GM20431 (cell line): Measurements from ENCODE around the gene LRPAP1.
"Not testable (repeated sequence)": the region's sequence is repeated elsewhere in the genome, so short reads cannot be mapped to it uniquely, and the experiment has no call there.

ENCODE experiments used
- in situ Hi-C: fragments of 300-500 bp; cut with MseI, MboI; formaldehyde crosslinking; loops from one replicate; pipeline ENCODE4 v1.15.0; 2020; ENCODE audit warnings: low sequenced_read_pairs; ENCODE audit not compliant: unreplicated experiment

Gene LRPAP1

DNA sequence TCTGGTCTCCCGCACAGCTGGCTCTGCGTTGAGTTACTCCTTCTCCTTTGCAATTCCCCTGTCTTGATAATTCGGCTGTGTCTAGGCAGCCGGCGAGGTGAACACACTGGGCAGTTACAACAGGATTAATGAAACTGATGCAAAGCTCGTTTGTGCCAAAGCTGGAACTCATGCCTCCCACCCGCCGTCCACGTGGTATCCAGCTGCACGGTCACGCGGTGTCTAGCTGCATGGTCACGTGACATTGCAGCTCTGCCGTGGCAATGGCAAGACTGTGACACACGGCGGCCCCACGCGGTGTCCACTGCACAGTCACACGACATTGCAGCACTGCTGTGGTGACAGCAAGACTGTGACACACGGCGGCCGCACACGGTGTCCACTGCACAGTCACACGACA lies 31.2 kb upstream of the LRPAP1 start:
- in situ Hi-C loops = no loop called here

DNA sequence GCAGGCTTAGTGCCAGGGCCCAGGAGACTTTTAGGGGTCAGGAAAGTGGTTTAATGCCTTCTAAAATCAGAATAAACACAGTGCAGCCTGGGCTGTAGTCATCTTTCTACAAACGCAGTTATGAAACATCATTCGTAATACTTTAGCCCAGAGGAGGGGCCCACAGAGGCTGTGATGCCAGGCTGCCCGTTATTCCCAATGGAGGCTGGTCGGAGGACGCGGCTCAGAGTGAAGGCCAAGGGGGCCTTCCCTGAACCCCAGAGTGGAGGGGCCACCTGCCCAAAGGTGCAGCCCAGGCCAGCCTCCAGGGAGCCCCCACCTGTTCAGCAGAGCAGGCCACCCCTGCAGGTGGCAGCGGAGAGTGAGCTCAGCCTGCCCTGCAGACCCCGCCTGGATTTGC lies 29.9 kb upstream of the LRPAP1 start:
- in situ Hi-C loops = not testable (repeated sequence)

DNA sequence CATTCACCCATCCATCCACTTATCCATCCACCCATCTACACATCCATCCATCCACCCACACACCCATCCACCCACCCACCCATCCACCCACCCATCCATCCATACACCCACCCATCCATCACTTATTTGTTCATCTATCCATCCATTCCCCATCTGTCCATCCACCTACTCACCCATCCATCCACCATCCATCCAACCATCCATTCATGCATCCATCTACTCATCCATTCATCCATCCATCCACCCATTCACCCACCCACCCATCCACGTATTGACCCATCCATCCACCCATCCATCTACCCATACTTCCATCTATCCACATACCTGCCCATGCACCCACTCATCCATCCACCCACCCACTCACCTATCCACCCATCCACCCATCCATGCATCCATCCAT lies 28.2 kb upstream of the LRPAP1 start:
- in situ Hi-C loops = not testable (repeated sequence)

DNA sequence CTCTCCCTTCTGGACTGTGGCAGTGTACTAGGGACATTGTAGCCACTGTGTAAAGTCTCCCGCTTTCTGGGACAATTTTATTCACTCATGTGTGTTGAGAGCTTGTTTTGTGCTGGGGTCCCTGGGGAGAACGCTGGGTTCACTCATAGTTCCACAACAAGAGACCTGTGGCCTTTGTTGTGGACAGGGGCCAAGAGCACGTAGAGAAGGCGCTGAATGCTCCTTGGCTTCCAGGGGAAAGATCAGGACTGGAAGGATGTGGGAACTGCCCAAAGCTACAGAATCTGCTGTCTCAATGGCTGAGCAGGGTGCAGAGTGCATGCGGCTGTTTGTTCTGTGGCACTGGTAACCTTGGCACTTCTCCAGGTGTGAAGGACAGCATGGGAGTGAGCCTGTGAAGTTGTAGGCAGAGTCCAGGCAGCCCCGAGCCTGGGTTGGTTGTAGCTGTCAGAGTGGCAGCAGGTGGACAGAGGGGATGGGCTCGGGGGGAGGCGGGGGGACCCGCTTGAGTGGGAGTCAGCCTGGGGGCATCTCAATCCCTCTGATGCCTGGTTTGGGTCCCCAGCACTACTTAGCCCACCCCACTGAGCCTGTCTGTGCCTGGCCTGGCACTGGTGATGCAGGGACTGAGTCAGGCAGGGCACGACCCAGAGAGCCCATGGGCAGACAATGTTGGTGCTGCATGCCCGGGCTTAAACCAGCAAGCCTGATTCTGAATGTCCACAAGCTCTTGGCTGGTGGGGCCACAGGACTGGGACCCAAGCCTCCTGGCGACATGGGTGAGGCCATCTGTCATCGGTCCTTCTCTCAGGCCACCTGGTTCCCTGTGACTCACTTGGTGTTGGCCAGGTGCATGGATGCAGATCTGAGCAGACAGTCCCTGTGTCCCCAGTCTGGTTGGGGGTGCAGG lies 27.4 kb upstream of the LRPAP1 start:
- in situ Hi-C loops = not testable (repeated sequence)

DNA sequence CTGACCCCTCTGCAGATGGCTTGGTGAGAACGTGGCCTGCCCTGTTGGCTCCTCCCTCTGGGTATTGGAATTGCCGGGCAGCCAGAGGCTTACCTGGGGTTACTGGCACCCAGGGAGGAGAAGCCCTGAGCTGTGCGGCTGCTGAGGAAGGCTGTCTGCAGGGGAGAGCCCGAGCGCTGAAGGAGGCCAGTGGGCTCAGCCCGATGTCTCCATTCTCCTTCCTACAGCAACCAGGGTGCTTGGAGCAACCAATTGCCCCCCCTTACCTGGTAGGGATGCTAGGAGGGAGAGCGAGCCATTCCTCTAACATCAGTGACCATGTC lies 26.3 kb upstream of the LRPAP1 start:
- in situ Hi-C loops = not testable (repeated sequence)

DNA sequence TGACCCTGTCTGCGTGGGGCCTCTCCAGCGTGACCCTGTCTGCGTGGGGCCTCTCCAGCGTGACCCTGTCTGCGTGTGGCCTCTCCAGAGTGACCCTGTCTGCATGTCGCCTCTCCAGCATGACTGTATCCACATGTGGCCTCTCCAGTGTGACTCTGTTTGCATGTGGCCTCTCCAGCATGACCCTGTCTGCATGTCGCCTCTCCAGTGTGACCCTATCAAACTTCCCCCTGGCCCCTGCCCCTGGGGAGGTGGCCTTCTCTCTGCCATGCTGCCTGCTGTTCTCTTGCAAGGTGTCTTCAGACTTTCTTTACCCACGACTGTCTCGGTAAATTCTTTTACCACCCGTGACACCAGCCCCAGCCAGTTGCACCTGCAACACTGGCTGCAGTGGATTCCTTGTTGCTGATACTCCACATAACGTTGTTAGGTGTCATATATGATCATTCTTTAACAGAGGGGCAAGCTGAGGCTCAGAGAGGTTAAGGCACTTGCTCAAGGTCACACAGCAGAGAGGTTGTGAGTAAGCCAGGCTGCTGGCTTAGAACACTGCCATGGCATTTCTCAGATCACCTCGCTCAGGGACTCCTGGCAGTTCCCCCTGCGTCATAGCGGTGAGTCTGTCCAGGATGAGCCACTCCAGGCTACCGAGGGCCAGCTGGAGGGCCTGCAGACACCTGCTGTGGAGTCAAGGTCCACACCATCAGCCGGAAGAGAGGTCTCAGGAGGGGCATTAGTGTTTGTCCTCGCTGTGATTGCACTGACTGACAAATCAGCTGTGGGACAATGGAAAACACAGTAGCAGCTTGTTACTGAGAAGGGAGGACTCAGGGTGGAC lies 25.7 kb upstream of the LRPAP1 start:
- in situ Hi-C loops = not testable (repeated sequence)

DNA sequence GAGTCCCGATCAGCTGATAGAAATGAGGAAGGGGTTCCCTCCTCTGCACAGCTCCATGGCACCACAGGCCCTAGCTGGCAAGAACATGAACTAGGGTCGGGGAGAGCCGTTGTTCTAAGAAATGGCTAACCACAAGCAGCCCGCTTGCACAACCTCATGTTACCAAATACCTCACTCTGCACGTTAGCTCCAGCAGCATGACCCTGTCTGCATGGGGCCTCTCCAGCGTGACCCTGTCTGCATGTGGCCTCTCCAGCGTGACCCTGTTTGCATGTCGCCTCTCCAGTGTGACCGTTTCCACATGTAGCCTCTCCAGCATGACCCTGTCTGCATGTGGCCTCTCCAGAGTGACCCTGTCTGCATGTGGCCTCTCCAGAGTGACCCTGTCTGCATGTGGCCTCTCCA lies 24.9 kb upstream of the LRPAP1 start:
- in situ Hi-C loops = not testable (repeated sequence)

DNA sequence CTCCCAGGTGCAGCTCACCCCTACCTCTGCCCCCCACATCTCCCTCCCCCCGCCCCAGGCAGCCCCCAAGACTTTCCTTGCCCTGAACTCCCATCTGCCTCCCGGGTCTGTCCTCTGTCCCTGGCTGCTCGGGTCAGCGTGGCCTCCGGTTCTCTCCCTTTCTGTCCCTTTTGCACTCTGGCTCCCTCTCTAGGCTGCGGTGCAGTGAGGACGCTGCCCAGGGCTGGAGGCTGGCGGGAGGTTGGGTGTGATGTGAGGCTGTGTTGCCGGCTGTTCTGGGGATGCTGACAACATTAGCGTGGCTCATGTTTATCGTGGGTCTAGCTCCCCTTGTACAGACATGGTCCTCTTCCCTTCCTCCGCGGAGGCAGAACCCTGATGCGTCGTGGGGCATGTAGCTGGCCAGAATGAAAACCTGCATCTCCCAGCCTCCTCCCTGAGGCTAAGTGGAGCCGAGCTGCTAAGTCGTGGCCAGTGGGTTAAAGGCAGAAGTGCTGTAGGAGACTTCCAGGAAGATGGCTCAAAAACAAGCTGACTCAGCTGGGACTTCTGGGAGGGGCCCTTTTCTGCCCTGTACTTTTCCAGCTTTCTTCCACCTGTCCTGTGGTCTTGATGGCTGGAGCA lies 24.1 kb upstream of the LRPAP1 start:
- in situ Hi-C loops = not testable (repeated sequence)

DNA sequence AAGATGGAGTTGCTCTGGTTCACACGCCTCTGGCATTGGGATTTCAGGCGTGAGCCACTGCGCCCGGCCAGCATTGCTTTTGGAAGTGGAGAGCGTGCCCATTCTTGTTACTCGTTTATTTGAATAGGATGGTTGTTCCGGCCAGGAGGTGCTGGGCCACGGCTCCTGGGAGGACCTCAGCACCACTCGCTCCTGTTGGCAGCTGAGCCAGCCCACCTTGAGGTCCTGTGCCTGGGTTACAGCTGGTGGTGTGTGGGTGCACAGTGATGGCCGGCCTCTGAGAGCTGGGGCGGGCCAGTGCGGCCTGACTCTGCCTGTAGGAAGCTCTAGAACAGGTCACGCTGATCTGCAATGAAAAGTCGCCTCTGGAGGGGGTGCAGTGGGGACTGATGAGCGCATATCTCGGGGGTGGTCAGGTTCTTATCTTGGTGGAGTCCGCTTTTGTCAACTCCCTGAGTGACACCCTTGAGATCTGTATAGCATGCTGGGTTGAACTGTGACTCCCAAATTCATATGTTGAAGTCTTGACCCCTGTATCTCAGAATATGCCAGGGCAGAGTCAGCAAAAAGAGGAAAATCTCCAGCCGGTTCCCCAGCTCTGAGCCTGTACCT lies 23.3 kb upstream of the LRPAP1 start:
- in situ Hi-C loops = not testable (repeated sequence)

DNA sequence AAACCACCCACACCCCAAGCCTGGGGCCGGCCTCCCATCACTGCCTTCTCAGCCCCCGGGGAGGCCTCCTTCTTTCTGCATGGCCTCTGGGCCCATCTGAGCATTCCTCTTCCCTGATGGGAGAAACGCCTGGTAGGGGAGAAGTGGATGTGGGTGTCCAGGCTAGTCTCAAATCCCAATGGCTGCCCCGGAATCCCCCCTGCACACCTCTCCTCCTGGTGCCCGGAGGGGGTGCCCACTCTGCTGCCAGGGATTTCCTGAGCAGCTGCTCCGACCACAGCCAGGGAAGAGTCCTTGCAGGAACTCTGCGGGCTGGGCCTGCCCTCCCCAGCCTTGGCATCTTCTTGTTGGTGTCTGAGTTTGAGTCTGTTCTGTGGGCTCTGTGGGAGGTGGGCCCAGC lies 19.1 kb upstream of the LRPAP1 start:
- in situ Hi-C loops = not testable (repeated sequence)

DNA sequence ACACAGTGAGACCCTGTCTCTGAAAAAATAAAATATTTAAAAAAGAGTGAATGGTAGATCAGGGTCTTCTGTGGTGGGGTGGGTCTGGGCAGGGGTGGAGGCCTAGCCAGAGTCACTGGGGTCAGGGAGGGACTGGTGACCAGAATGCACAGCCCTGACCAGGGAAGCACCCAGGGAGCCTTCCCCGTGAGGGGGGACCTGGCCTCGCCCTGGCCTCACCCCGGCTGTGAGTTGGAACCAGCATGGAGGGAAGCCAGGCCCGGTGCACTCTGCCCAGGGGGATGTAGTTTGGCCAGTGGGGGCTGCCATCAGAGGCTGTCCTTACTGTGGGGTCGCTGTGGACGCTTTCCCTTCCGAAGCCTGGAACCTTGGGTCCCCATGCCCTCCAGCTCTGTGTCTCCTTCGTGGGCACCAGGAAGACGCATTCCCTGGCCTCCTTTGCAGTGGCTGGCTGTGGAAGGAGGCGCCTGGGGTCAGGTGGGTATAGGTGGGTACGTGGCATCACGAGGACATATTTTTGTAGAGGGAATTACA lies 18.6 kb upstream of the LRPAP1 start:
- in situ Hi-C loops = not testable (repeated sequence)

DNA sequence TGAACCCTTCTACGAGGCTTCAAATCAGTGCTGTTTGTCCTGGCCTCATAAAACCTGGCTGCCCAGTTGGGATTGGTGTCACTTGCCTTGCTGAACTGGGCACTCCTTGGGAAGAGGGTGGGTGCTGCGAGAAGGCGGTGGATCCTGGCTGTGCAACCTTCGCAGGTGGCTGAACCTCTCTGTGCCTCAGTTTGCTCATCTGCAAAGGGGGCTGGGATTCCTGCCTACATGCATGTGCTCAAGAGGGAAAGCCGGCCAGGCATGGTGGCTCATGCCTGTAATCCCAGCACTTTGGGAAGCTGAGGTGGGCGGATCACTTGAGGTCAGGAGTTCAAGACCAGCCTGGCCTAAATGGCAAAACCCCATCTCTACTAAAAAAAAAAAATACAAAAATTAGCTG lies 17.8 kb upstream of the LRPAP1 start:
- in situ Hi-C loops = not testable (repeated sequence)

DNA sequence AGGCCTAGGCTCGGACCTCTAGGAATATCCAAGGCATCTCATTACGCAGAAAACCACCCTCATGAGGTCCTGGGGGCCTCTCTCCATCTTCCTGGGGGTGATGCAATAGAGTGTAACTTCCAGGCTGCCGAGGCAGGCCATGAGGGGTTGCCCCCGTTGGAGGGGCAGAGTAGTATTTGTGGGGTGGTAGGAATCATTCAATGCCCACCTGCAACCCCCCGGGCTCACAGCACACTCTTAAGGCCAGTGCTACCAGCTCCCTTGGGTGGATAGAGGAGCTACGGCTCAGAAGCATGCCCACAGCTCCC lies 17.4 kb upstream of the LRPAP1 start:
- in situ Hi-C loops = not testable (repeated sequence)

DNA sequence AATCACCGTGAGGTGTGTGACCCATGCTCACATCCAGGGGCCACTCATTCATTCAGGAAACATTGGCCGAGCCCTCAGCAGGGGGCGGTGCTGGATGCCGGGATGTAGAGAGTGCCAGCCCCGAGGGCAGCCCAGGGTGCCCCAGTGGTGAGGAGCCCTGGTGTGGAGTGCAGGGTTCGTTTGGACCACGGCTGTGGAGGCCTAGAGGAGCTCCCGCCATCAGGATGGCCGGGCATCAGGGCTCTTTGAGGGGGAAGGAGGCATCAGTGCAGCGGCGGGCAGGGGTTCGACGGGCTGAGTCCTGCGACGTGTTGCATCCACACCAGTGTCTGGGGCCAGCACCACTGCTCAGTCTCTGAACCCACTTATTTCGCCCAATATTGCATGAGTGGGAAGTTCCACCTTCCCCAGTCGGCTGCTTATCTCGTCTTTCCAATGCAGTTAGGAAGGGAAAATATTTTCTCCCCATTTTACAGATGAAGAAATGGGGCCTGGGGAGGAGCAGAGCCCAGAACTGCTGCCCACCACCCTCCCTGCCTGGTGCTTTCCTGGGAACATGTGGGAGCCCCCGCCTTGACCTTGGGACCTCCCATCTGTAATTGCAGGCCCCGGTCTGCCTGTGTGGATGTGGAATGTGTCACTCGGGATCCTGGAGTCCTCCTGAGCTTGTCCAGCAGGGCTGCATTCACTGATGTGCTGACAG lies 16.9 kb upstream of the LRPAP1 start:
- in situ Hi-C loops = not testable (repeated sequence)

DNA sequence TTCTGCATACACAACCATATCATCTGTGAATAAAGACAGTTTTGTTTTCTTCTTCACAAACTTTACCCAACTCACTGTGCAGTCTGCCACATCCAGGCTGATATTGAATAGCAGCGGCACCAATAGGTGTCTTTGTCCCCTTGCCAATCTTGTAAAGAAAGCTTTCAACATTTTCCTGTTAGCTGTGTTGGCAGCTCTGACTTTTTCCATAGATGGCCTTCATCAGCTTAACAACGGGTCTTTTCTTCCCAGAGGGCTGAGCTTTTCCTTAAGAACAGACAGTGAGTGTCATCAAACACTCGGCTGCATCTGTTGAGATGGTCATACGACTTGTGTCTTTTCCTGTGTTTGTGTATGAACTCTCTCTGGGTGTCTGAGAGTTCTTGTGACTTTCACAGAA lies 14.5 kb upstream of the LRPAP1 start:
- in situ Hi-C loops = not testable (repeated sequence)

DNA sequence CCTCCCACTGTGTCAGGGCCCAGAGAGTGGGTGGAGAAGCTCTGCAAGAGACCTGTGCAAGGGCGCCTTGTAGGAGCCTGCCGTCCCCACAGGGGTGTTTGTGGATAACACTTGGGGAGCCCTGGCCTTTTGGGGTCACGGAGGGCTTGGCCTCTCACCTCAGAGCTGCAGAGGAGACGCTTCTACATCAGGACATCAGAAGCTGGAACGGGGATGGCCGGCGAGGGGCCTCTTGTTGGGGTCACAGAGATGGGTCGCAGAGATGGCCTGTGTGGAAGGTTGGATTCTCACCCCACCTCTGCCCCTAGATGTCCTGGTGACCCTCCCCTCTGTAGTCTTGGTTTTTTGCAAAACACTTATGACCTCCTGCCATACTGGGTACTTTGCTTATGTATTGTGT lies 13.1 kb upstream of the LRPAP1 start:
- in situ Hi-C loops = not testable (repeated sequence)

DNA sequence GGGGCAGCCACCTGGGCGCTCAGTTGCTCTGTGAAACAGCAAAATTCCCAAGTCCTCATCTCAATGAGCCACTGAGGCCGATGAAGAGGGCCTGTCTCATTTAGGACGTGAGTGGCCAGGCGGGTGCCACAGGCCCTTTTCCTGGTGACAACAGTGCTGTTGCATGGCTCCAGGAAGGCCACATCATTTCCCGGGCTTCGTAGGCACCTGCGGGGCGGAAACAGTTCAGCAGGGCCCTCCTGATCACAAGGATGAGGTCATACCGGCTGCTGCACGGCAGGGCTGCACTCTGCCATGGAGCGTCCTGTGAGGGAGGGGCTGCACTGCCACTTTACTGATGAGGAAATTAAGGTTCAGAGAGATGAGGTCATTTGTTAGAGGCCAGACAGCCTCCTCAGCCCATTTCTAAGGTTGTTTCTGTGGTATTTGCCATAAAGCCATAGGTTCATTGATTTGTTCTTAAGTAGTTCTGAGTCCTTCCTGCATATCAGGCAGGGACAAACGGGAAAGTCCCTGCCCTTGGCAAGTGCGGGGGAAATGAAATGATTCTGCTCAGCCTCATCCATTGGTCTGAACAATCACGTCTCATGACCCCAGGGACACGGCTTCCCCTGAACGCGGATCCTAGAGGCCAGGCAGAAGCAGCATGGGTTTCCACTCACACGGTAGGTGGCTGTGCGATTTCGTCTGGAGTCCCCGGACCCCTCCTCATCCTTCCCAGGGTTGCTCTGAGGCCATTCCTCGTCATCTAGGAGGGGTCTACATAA lies 12.2 kb upstream of the LRPAP1 start:
- in situ Hi-C loops = not testable (repeated sequence)

DNA sequence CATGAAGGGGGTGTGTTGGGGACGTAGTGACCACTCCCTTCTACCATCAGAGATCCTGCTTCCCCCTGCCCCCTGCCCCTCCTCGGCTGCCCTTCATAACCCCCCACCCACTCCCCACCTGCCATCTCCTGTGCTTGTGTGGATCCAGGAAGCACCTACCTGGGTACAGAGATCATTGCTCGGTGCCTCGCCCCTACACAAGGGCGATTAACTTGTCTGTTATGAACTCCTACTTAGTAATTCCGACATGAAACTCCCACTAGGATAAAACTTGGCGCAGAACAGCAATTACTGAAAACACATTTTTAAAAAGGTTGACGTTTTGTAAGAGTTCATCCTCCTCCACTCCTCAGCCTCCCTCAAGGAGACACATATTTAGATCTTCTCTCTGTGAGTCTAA lies 11.2 kb upstream of the LRPAP1 start:
- in situ Hi-C loops = not testable (repeated sequence)

DNA sequence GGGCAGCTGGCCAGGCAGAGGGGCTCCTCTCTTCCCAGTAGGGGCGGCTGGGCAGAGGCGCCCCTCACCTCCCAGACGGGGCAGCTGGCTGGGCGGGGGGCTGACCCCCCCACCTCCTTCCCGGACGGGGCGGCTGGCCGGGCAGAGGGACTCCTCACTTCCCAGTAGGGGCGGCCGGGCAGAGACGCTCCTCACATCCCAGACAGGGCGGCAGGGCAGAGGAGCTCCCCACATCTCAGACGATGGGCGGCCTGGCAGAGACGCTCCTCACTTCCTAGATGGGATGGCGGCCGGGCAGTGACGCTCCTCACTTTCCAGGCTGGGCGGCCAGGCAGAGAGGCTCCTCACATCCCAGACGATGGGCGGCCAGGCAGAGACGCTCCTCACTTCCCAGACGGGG lies 6.7 kb upstream of the LRPAP1 start:
- in situ Hi-C loops = not testable (repeated sequence)
